T-cell (primary cell): ENCODE measurements around the gene NEK10. TPM values are rescaled to one million over a fixed set of nuclear protein-coding genes. Genes with fewer than 3 reads are reported as not detected.

Source experiments
- ATAC-seq, 4 experiments: fragments of 200-7000 bp in 3 of 4; fragments of 150-1000 bp in 1 of 4; cut with Tn5 transposase; replicated peaks in 1 of 4; 1 replicate in 3 of 4; 2 replicates in 1 of 4; pipeline ENCODE4 v1.10.0; 2021; ENCODE audit warnings: moderate library complexity in 3 of 4, mild to moderate bottlenecking in 2 of 4, moderate number of reproducible peaks in 1 of 4
- CTCF ChIA-PET, 2 donors: fragments of 300-600 bp; sonication (Branson Sonifier 250); formaldehyde crosslinking; loops; one replicate each; lab custom pipeline; 2022; ENCODE audit warnings: antibody characterized with exemption in 2 of 2; lab: Charles Lee
- POLR2A ChIA-PET, 2 donors: fragments of 300-600 bp; sonication (Branson Sonifier 250); formaldehyde crosslinking; loops; one replicate each; lab custom pipeline; 2022; ENCODE audit warnings: antibody characterized with exemption in 2 of 2; lab: Charles Lee
- DNase-seq, 35 experiments: peaks; one replicate each; pipeline versions ENCODE4 v3.0.0 to v3.0.0-alpha.2; 2013 to 2023
- H3K27ac ChIP-seq: one replicate; pipeline ENCODE4 v1.5.1; 2013; ENCODE audit warnings: low read length
- H3K27me3 ChIP-seq, 2 experiments: replicated peaks in 1 of 2; 1 replicate in 1 of 2; 2 replicates in 1 of 2; pipeline versions ENCODE4 v1.6.1 to v1.7.0; 2013; ENCODE audit warnings: low read length in 1 of 2, mixed read lengths in 1 of 2; ENCODE audit not compliant: control insufficient read depth in 2 of 2, insufficient read depth in 2 of 2; ENCODE audit errors: extremely low read depth in 1 of 2
- H3K36me3 ChIP-seq, 2 donors: 1 replicate in 1 of 2; 2 replicates in 1 of 2; pipeline versions ENCODE4 v1.6.1 to v1.7.0; 2013; ENCODE audit warnings: low read length in 1 of 2; ENCODE audit not compliant: control insufficient read depth in 2 of 2, insufficient read depth in 1 of 2; ENCODE audit errors: extremely low read depth in 1 of 2
- H3K4me1 ChIP-seq, 2 experiments: 1 replicate in 1 of 2; 2 replicates in 1 of 2; pipeline versions ENCODE4 v1.6.1 to v1.7.0; 2013; ENCODE audit warnings: low read length in 2 of 2, mixed read lengths in 1 of 2; ENCODE audit not compliant: insufficient read depth in 2 of 2, control insufficient read depth in 1 of 2; ENCODE audit errors: extremely low read depth in 1 of 2
- H3K4me3 ChIP-seq, 2 donors: 1 replicate in 1 of 2; 2 replicates in 1 of 2; pipeline versions ENCODE4 v1.5.1 to v1.7.0; 2013; ENCODE audit warnings: mild to moderate bottlenecking in 2 of 2, low read length in 1 of 2, moderate library complexity in 1 of 2; ENCODE audit not compliant: control insufficient read depth in 1 of 2; ENCODE audit errors: extremely low read depth in 1 of 2
- H3K9me3 ChIP-seq: 2 replicates; pipeline ENCODE4 v1.7.0; 2013
- H3K27ac Mint-ChIP-seq, 2 donors: one replicate each; pipeline ENCODE4 v1.8.0; 2020 to 2021; ENCODE audit warnings: mild to moderate bottlenecking in 2 of 2, mixed read lengths in 2 of 2
- H3K27me3 Mint-ChIP-seq, 2 donors: one replicate each; pipeline ENCODE4 v1.8.0; 2021 to 2022; ENCODE audit warnings: mixed read lengths in 2 of 2
- H3K36me3 Mint-ChIP-seq: one replicate; pipeline ENCODE4 v1.8.0; 2021; ENCODE audit warnings: mixed read lengths
- H3K4me1 Mint-ChIP-seq, 3 donors: one replicate each; pipeline ENCODE4 v1.8.0; 2020 to 2022; ENCODE audit warnings: mixed read lengths in 3 of 3, mild to moderate bottlenecking in 1 of 3
- H3K4me3 Mint-ChIP-seq, 3 donors: one replicate each; pipeline ENCODE4 v1.8.0; 2020 to 2022; ENCODE audit warnings: mild to moderate bottlenecking in 3 of 3, mixed read lengths in 3 of 3, moderate library complexity in 3 of 3
- H3K9me3 Mint-ChIP-seq, 3 donors: one replicate each; pipeline ENCODE4 v1.8.0; 2020 to 2022; ENCODE audit warnings: mixed read lengths in 3 of 3
- WGBS: methylation state at CpG from one replicate; pipeline ENCODE4 v1.1.5; 2013; ENCODE audit warnings: missing lambda C conversion rate; ENCODE audit not compliant: insufficient coverage; 5-methylcytosine and 5-hydroxymethylcytosine counted together
- total RNA-seq, 35 experiments: library from RNA in 6 of 35; stranded (reverse) in 6 of 35; fragments of 120-200 nt in 1 of 35; gene quantifications; one replicate each; pipeline versions ENCODE4 v1.2.1 to v1.2.4 and lab custom pipeline; 2013 to 2026

The NEK10 gene
- total RNA-seq, 5 donors from 2014 or later (not counting 1 experiment from before 2014, with no cell fraction given): 0.73 to 2.2 (median 1.2) TPM

DNA sequence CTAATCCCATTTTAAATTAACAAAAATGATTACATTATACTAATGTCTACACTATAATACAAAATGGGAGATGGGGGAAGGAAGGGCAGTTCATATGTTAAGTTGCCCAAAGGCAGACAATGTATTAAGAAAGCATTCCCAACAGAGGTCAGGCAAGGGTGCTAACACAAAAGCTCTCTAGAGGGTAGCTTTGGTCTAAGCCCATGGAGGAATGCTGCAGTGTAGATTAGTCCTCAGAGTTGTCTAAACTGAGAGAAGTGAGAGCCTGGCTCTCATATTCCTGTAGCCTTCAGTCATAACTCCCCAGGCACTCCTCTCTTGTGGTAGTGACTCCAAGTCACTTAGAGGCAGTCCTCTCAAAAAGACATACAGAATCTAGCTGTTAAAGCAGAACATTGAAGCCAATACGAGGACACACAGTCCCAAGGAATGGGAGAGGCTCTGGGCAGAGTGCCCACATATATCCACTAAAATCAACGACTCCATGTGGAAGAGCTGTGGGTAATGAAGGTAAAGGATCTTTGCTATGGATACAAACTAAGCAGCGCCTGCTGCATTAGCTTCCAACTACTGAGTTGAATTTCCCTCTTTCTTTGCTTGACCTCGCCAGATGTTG, 14.5 kb downstream of the NEK10 start:
- ATAC-seq: no peak
- Histone ChIP-seq H3K4me1 (peaks cover 8 to 12% of the 10 kb centered on the region in 2 experiments), H3K27me3 (no peaks in the 10 kb centered on the region), H3K36me3 (peaks cover 0 to 3% of the 10 kb centered on the region in 2 donors), H3K27ac (no peak overlapping the region), H3K4me3 (no peak overlapping the region), H3K9me3 (no peaks in the 10 kb centered on the region)
- WGBS: 100% methylated on average over 1 of the region's 4 CpGs
- Mint-ChIP-seq H3K4me1 (peaks cover 25 to 37% (median 26%) of the 10 kb centered on the region in 3 donors), H3K4me3 (no peak overlapping the region), H3K27ac (no peak overlapping the region), H3K27me3 (no peaks in the 10 kb centered on the region), H3K36me3 (no peaks in the 10 kb centered on the region), H3K9me3 (no peaks in the 10 kb centered on the region)
- DNase-seq: no peak
- POLR2A ChIA-PET: no interaction called here
- CTCF ChIA-PET: interaction anchor here in 1 of 2 donors (0.6 kb wide), 2 partner anchors 34 to 326 kb away, joined by 3 read pairs; no protein-coding TSS in a partner anchor

DNA sequence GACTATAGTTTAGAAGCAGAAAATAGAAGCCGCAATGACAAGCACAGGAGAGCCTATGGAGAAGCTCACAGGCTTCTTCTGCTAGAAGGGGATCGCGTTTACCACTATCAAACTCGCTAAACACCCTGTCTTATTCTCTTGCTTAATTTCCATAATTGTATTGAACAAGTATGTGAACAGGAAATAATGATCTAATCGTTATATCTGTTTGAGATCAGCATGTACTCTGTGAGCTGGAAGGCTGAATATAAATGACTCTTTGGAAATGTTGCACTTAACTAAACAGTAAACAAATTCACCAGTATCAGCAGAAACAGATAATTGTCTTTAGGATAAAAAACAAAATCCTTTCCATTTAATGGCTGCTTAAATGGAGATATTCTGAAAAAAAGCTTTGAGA, 15.0 kb downstream of the NEK10 start:
- Histone ChIP-seq H3K36me3 (peaks cover 0 to 3% of the 10 kb centered on the region in 2 donors), H3K4me3 (no peak overlapping the region)

DNA sequence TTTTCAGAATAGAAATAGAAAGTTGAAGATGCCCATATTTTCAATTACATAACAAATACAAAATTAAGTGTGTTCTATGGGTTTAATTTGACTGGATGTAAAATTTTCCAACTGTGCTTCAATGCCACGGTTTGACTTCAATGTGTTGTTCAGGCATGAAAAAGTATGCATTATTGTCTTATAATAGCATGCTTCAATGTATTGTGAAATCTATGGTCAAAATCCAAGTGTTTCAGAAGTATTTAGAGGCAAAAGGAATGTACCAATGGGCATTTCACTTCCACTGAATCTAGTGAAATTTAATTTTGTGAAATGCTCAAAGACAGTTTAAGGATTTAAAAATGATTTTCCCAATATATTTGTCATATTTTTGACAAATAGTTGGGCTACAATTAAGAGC, 16.0 kb downstream of the NEK10 start:
- Mint-ChIP-seq H3K36me3 (no peaks in the 10 kb centered on the region), H3K27ac (no peak overlapping the region), H3K9me3 (no peaks in the 10 kb centered on the region), H3K4me1 (peaks cover 15 to 30% (median 18%) of the 10 kb centered on the region in 3 donors), H3K27me3 (no peaks in the 10 kb centered on the region), H3K4me3 (no peak overlapping the region)
- POLR2A ChIA-PET: no interaction called here
- Histone ChIP-seq H3K36me3 (peaks cover 0 to 3% of the 10 kb centered on the region in 2 donors), H3K27ac (no peak overlapping the region), H3K4me3 (no peak overlapping the region), H3K27me3 (no peaks in the 10 kb centered on the region), H3K4me1 (peaks cover 0 to 1% of the 10 kb centered on the region in 2 experiments), H3K9me3 (no peaks in the 10 kb centered on the region)
- CTCF ChIA-PET: no interaction called here
- ATAC-seq (no peak), DNase-seq (no peak)
- WGBS: 80% methylated on average over 1 of the region's 1 CpG

More for the DNA sequence above, 15.0 kb downstream of the NEK10 start:
- Mint-ChIP-seq H3K9me3 (no peaks in the 10 kb centered on the region), H3K27ac (no peak overlapping the region), H3K36me3 (no peaks in the 10 kb centered on the region), H3K4me1 (peaks cover 25 to 37% (median 25%) of the 10 kb centered on the region in 3 donors), H3K4me3 (no peak overlapping the region), H3K27me3 (no peaks in the 10 kb centered on the region)
- ATAC-seq (no peak), DNase-seq (no peak)
- POLR2A ChIA-PET: no interaction called here
- no CpG with 5 or more reads among the region's 5 CpGs for WGBS
- Histone ChIP-seq H3K27me3 (no peaks in the 10 kb centered on the region), H3K27ac (no peak overlapping the region), H3K4me1 (peaks cover 8% of the 10 kb centered on the region in 2 experiments), H3K9me3 (no peaks in the 10 kb centered on the region)
- CTCF ChIA-PET: interaction anchor here in 1 of 2 donors (0.6 kb wide), 1 partner anchor 33 kb away, joined by 3 read pairs; no protein-coding TSS in a partner anchor

DNA sequence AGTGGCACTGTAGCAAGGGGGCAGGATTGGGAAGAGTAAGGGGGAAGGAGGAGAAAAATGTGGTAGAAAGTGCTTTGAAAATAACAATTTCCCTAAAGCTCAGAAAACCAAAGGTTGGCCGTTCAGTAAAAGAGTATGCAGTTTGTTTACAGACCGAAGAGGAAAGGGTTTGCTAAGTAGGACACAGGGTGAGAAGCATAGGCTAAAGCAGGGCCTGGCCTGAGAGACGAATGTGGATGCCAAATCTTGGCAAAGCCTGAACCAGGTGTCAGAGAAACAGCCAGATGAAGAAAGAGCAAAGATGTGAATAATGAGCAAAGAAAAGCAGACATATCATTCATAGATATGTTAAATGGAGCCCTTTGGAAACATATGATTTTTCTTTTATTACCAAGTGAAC, 17.1 kb downstream of the NEK10 start:
- no peak for DNase-seq

DNA sequence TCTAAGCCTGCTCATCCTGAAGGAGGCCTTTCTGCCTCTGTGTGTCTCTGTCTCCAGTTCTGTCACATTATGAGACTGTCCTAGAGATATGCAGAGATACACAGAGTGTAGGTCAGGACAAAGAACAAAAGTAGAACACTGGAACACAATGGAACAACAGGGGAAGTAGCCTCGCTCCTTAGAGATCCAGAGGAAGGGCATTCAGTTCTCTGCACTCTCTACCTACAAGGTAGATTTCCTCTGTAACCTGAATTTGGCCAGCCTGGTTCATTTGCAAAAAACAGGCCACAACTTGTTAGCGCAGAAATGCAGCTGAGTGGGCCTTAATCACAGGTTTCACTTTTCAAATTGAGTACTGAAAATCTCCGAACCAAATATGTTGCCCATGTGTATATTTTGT, 19.4 kb downstream of the NEK10 start:
- Mint-ChIP-seq H3K27me3 (no peaks in the 10 kb centered on the region), H3K4me3 (peak overlapping the region in 1 of 3 donors; percentile 9), H3K4me1 (peaks cover 9 to 26% (median 11%) of the 10 kb centered on the region in 3 donors), H3K36me3 (peaks cover 3% of the 10 kb centered on the region), H3K27ac (no peak overlapping the region), H3K9me3 (no peaks in the 10 kb centered on the region)
- Histone ChIP-seq H3K9me3 (no peaks in the 10 kb centered on the region), H3K36me3 (peaks cover 0 to 3% of the 10 kb centered on the region in 2 donors), H3K4me3 (no peak overlapping the region), H3K27me3 (no peaks in the 10 kb centered on the region), H3K4me1 (peaks cover 0 to 2% of the 10 kb centered on the region in 2 experiments), H3K27ac (no peak overlapping the region)
- ChIA-PET CTCF (interaction anchor here in 1 of 2 donors (1.4 kb wide), 1 partner anchor 8 kb away, joined by 3 read pairs; no protein-coding TSS in a partner anchor), POLR2A (no interaction called here)
- ATAC-seq (no peak), DNase-seq (no peak)
- 27% methylated on average over 2 of the region's 3 CpGs for WGBS

More for the DNA sequence above, 17.1 kb downstream of the NEK10 start:
- H3K4me1 Mint-ChIP-seq: peaks cover 7 to 22% (median 9%) of the 10 kb centered on the region in 3 donors
- H3K9me3 ChIP-seq: no peaks in the 10 kb centered on the region
- ChIA-PET CTCF (interaction anchor here in 1 of 2 donors (0.6 kb wide), 1 partner anchor 377 kb away, joined by 3 read pairs; no protein-coding TSS in a partner anchor), POLR2A (no interaction called here)
- no peaks in the 10 kb centered on the region for H3K9me3 Mint-ChIP-seq
- no peaks in the 10 kb centered on the region for H3K36me3 Mint-ChIP-seq
- no peak overlapping the region for H3K4me3 Mint-ChIP-seq
- no peak overlapping the region for H3K27ac ChIP-seq
- peaks cover 0 to 3% of the 10 kb centered on the region in 2 donors for H3K36me3 ChIP-seq
- no peak overlapping the region for H3K4me3 ChIP-seq
- H3K27me3 Mint-ChIP-seq: no peaks in the 10 kb centered on the region
- H3K27ac Mint-ChIP-seq: no peak overlapping the region
- no peaks in the 10 kb centered on the region for H3K4me1 ChIP-seq
- WGBS: 92% methylated on average over 3 of the region's 3 CpGs
- ATAC-seq: no peak
- H3K27me3 ChIP-seq: no peaks in the 10 kb centered on the region

DNA sequence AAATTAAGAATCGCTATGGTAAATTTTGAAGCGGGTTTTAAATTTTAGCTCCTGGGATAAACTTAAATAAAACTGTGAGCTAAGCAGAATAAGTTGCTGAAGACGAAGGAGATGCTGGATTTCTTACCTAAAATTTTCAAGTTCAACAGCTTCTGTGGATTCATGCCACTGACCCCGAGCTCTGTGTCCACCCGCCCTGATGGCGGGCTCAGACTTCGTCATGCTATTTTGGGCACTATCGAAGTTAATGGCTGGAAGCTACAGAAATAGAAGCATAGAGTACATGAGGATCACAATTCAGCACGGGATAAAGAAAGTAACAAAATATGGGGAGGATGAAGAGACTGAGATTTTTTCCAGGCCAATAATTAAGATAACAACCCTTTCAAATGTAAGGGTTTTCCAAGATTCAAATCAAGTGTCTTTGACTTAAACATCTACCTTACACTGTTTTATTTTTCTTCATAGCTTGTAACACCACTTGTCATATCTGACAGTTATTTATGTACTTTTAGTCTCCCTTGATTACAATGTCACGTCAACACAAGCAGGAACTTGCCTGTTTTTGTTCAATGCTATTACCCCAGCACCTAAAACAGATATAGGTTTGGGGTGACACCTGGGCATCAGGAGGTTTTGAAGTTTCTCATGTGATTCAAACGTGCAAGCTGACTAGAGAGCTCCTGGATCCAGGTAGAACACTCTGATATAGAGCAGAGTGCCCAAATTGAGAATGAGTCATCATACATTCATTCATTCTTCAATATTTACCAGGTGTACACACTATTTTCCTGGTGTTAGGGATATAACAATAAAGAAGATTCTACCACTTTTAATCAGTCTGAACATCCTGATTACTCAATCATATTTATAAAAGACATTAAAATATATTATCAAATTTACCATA, 23.0 kb downstream of the NEK10 start:
- 80% methylated on average over 2 of the region's 11 CpGs for WGBS
- H3K27me3 ChIP-seq: no peaks in the 10 kb centered on the region
- H3K27me3 Mint-ChIP-seq: no peaks in the 10 kb centered on the region

More for the DNA sequence above, 23.0 kb downstream of the NEK10 start:
- ATAC-seq (no peak), DNase-seq (no peak)
- CTCF ChIA-PET: interaction anchor here (0.6 to 1.0 kb wide), 2 partner anchors 138 to 964 kb away, joined by 3 to 5 read pairs; partner anchors contain the start of gene SLC4A7 (in 1 of the 2)
- H3K4me3 ChIP-seq: no peak overlapping the region
- no peaks in the 10 kb centered on the region for H3K9me3 ChIP-seq
- H3K36me3 ChIP-seq: no peaks in the 10 kb centered on the region
- H3K4me1 ChIP-seq: peaks cover 0 to 2% of the 10 kb centered on the region in 2 experiments
- H3K27ac Mint-ChIP-seq: no peak overlapping the region
- no peak overlapping the region for H3K27ac ChIP-seq
- no peaks in the 10 kb centered on the region for H3K9me3 Mint-ChIP-seq
- peaks cover 7 to 19% (median 9%) of the 10 kb centered on the region in 3 donors for H3K4me1 Mint-ChIP-seq
- peaks cover 11% of the 10 kb centered on the region for H3K36me3 Mint-ChIP-seq
- POLR2A ChIA-PET: interaction anchor here in 1 of 2 donors (0.6 kb wide), 1 partner anchor 284 kb away, joined by 3 read pairs; no protein-coding TSS in a partner anchor
- no peak overlapping the region for H3K4me3 Mint-ChIP-seq
